ENCODE data around the gene PPIL6.

PPIL6 gene

GRCh38 chr6:109362102-109362884 lies 78.1 kb downstream of the PPIL6 start:
- no peak for DNase-seq (ENCODE audit: low spot score)

DNA sequence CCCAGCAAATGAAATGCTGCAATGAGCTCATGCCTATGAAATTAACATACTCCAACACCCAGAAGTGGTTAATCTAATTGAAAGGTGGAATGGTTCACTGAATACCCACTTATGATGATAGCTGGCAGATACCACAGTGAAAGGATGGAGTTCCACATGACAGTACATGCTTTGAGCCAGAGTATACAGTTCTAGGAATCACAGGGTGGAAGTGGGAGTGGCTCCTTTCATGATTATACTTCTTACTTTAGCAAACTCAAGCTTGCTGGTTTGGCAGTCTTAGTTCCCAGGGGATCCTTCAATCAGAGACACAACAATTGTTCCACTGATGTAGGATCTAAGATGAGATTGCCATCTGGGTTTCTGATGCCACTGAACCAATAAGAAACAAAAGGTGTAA lies 79.6 kb downstream of the PPIL6 start:
- no peak for DNase-seq (ENCODE audit: low spot score)

- no peak for DNase-seq (ENCODE audit: low spot score)
Observed at GRCh38 chr6:109360281-109360680, 80.1 kb downstream of the PPIL6 start.

DNA sequence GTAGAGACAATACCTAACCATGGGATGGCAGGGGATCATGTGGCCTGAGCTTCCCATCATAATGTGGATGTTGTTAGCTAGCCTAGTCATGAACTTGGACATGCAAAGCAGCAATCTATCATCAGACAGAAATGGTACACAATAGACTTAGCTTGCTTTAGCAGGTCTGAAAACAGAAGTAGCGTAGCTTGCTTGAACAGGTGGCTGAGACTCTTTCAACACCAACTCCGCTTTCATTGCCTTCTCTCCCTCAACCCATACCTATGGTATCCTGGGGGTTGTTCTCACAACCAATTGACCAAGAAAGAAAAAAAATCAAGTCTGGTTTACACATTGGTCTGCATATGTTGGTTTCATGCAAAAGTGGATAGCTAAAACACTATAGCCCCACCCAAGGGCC lies 81.2 kb downstream of the PPIL6 start:
- no peak for DNase-seq (ENCODE audit: low spot score)

GRCh38 chr6:109358204-109358603 lies 82.2 kb downstream of the PPIL6 start:
- DNase-seq (ENCODE audit: low spot score) = no peak

DNA sequence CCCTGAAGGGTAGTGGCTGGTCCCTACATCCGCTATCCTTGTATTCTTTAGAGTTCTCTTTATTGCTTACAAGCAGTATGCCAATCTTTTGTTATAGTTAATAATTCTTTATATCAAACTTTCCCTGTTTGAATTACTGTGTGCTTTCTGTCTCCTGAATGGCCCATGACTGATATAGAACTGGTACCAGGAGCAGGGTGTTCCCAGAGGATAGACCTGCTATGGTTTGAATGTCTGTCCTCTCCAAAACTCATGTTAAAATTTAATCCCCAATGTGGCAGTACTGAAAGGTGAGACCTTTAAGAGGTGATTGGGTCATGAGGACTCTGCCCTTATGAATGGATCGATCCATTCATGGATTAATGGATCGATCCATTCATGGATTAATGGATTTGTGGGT lies 84.2 kb downstream of the PPIL6 start:
- no peak for DNase-seq (ENCODE audit: low spot score)

DNA sequence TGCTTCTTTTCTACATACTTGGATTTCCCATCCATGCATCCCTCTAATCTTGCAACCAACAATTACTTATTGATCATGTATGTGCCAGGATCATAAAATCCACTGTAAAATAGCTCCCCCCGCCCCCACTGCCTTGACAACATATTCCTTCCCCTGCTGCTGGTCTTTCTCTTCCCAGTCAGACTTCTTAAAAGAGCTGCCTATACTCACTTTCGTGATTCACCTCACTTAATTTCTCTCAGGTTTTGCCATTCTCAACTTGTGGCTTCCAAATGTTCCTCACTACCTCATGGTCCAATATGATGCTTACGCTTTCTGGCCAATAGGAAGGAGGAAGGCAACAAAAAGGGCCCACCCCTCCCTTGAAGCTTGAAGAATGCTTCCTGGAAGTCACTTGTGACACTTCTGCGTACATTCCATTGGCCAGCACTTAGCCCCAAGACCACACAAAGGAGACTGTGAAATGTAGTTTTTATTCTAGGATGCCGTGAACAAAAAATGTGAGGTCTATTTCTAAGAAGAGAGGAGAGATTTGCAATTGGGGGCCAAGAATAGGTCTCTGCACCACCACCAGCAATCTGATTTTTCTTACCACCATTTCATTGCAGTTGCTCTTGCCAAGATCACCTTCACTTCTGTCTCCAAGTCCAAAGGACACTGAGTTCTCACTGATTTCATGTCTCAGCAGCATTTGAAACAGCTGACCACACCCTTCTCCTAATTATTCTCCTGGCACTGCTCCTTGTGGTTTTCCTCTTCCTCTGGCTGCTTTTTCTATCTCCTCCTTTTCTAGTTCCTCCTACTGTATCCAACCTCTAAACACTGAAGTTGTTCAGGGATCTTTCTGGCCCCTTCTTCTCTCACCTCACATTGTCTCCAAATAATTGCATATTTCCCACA lies 88.9 kb downstream of the PPIL6 start:
- DNase-seq (ENCODE audit: low spot score) = no peak

DNA sequence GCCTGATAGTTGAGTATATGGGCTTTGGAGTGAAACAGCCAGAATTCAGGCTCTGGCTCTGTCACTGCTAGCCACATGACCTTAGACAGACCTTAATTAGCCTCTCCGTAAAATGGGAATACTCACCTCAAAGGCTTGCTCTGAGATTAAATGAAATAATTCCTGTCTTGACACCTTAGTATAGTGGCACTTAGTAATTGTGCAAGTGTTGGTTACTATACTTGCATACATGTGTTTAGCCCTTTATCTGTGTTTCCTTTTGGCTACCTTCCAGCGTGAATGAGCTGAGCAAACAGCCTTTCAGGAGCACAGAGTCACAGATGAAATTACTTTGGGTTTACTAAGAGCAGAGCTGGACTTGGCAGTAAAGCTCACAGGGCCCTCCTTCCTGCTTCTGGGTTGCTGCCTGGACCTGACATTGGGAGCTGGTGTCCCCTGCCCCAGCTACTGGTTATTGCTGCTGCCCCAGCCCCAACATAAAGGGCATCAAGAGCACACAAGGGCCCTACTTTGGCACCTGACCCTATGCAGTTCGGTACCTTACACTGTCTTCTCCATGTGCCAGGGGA lies 90.9 kb downstream of the PPIL6 start:
- DNase-seq (ENCODE audit: low spot score) = peak; percentile 47

- no peak for DNase-seq (ENCODE audit: low spot score)
Observed at GRCh38 chr6:109348226-109348625, 92.2 kb downstream of the PPIL6 start.

DNA sequence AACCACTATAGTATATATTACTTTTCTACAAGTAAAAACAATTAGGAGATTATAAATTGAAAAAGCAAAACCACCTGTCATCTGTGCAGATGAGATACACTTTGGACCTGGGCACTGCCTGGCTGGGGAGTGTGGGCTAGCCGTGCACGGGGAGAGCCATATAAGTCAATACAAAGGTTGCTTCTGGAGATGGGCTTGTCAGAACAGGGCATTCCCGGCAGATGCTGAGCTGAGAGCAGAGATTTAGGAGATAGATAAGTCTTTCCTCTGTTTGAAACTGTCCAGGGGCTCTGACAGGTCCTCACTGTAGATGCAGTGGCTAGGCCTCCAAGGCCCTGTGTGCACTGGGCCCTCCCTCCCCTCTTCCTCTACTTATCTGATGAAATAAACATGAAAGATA lies 92.6 kb downstream of the PPIL6 start:
- no peak for DNase-seq (ENCODE audit: low spot score)

DNA sequence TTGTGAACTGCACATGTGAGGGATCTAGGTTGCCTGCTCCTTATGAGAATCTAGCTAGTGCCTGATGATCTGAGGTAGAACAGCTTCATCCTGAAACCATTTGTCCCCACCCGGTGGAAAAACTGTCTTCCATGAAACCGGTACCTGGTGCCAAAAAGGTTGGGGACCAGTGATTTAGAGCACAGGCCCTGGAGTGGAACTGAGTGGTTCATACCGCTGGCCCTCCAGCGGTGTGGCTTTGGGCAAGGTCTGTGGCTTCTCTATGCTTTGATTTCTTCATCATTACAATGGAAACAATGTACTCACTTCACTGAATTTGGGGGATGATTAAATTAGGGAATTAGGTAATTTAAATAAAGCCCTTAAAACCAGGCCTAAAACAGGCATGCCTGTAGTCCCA lies 94.4 kb downstream of the PPIL6 start:
- no peak for DNase-seq (ENCODE audit: low spot score)

DNA sequence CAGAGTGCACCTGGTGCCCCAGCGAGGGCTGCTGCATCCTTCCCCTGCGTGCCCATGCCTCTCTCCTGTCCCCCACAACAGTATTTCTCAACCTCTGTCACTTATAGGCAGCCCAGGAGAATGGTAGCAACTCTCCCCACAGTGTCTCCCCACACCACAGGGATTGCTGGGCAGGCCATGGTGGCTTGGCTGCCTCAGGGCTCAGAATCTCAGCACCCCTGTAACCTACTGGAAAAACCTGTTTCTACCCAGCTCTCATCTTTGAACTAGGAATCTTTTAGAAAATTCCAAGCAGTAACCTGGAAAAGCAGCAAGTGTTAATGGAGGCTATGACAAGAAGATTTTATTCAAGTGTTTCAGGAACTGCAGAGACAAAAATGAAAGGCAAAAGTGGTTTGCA lies 96.2 kb downstream of the PPIL6 start:
- DNase-seq (ENCODE audit: low spot score) = no peak

DNA sequence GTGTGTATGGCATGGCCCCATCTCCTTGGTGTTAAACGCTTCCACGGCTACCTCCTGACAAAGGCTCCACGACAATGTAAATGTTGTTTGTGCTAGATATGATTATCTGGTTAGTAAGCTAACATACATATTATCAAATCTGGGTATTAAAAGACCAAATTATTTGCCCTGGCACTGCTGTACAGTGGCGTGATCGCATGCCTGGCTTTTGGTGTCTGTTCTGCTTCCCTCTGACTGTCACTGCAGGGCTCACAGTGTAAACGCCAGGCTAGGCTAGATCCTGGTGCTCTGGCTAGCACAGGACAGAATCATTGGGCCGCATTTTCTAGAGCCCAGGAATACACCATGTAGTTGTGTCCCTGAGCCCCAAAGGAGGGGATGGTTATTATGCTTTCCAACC lies 96.9 kb downstream of the PPIL6 start:
- DNase-seq (ENCODE audit: low spot score) = no peak

GRCh38 chr6:109342911-109343310 lies 97.5 kb downstream of the PPIL6 start:
- DNase-seq (ENCODE audit: low spot score) = no peak

- no peak for DNase-seq (ENCODE audit: low spot score)
Observed at GRCh38 chr6:109342506-109342905, 97.9 kb downstream of the PPIL6 start.

GRCh38 chr6:109340811-109341210 lies 99.6 kb downstream of the PPIL6 start:
- no peak for DNase-seq (ENCODE audit: low spot score)
